MM.1S (cell line): ENCODE results near the gene HAGHL.

ENCODE experiments used
- CTCF ChIP-seq: fragments of 300-600 bp; sonication (generic); IDR thresholded peaks from 2 replicates; pipeline ENCODE4 v1.5.1; 2016; ENCODE audit warnings: antibody characterized with exemption, low read length, mixed read lengths
- EZH2 ChIP-seq: fragments of 300-600 bp; sonication (generic); optimal IDR thresholded peaks from 2 replicates; pipeline ENCODE3; 2017; ENCODE audit warnings: low read depth, mild to moderate bottlenecking, antibody characterized with exemption, low read length, mixed read lengths
- EZH2phosphoT487 ChIP-seq: fragments of 300-600 bp; sonication (generic); IDR thresholded peaks from 2 replicates; pipeline ENCODE4 v1.6.1; 2018; ENCODE audit warnings: antibody characterized with exemption, low read length

- TF ChIP-seq EZH2 (no peak), CTCF (no peak), EZH2phosphoT487 (no peak)
Measured at GRCh38 chr16:735982-736453, 9.1 kb downstream of the HAGHL start.
